Sigmoid colon (tissue), 4 donors: ENCODE measurements around the gene RAPGEF5.

Experiments used
- EP300 ChIP-seq, 4 donors: sonication (generic); formaldehyde crosslinking; IDR thresholded peaks; one replicate each; pipeline ENCODE4 v1.6.1; 2017; ENCODE audit warnings: antibody characterized with exemption in 4 of 4
- POLR2A ChIP-seq, 2 donors: fragments of 450-650 bp; IDR thresholded peaks; one replicate each; pipeline ENCODE4 v1.6.1; 2016; ENCODE audit warnings: antibody characterized with exemption in 2 of 2, mild to moderate bottlenecking in 2 of 2, moderate library complexity in 2 of 2
- TF ChIP-seq, protein P1 (sequence below), 4 experiments: fragments of 450-650 bp in 3 of 4; fragments of 200-600 bp in 1 of 4; IDR thresholded peaks; one replicate each; pipeline ENCODE4 v1.5.1; 2016 to 2019; ENCODE audit warnings: antibody characterized with exemption in 4 of 4, mild to moderate bottlenecking in 3 of 4, moderate library complexity in 2 of 4

DNA sequence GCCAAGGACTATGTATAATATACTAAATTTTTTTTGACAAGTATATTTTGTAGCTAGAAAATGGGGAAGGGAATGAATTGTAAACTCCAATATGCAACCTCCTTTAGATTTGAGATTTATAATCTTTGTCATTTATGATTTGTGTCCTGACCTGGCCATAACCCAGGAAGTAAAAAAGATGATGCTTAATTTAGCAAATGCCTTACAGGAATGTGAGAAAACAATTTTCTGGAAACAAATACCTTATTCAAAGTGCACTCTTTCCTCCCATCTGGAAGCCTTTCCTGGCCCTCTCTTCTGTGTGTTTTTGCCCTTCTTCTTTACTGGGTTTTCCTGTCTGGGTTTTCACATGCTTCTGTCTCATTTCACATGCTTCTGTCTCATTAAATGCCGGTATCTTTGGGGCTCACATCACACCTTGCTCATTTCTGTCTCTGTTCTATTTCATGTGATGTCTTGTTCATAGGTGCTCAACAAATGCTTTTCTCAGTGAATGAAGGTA is 149.2 kb downstream of the RAPGEF5 start:
- TF ChIP-seq EP300 (IDR thresholded peaks at IDR 0.05): no peak
- no peak for TF ChIP-seq POLR2A (IDR thresholded peaks at IDR 0.05)
- TF ChIP-seq, protein P1, sequence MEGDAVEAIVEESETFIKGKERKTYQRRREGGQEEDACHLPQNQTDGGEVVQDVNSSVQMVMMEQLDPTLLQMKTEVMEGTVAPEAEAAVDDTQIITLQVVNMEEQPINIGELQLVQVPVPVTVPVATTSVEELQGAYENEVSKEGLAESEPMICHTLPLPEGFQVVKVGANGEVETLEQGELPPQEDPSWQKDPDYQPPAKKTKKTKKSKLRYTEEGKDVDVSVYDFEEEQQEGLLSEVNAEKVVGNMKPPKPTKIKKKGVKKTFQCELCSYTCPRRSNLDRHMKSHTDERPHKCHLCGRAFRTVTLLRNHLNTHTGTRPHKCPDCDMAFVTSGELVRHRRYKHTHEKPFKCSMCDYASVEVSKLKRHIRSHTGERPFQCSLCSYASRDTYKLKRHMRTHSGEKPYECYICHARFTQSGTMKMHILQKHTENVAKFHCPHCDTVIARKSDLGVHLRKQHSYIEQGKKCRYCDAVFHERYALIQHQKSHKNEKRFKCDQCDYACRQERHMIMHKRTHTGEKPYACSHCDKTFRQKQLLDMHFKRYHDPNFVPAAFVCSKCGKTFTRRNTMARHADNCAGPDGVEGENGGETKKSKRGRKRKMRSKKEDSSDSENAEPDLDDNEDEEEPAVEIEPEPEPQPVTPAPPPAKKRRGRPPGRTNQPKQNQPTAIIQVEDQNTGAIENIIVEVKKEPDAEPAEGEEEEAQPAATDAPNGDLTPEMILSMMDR (IDR thresholded peaks at IDR 0.05): no peak
